ENCODE data around the gene APOC3. TPM values are rescaled to one million over a fixed set of nuclear protein-coding genes. Genes with fewer than 3 reads are reported as not detected.

Gene APOC3
- total RNA-seq, 2 donors from 2014 or later, result 7.3 TPM; not detected in 1

GRCh38 chr11:116867619-116868018, 37.9 kb downstream of the APOC3 start:
- DNase-seq, result no peak
- Histone ChIP-seq H3K9me3 (no peaks in the 10 kb centered on the region), H3K36me3 (replicated peaks in 1 of 2; ENCODE audit: insufficient read depth in 1 of 2, low read depth in 2 of 2) (peaks cover 0 to 23% of the 10 kb centered on the region in 2 donors), H3K27ac (no peak overlapping the region), H3K4me3 (no peak overlapping the region), H3K4me1 (no peaks in the 10 kb centered on the region), H3K27me3 (no peaks in the 10 kb centered on the region)
- WGBS, 2 donors, result 90 to 95% methylated on average over 11 of the region's 11 CpGs
- ATAC-seq, result no peak
- TF ChIP-seq POLR2A (IDR thresholded peaks at IDR 0.05) (no peak), CTCF (IDR thresholded peaks at IDR 0.05) (no peak)
- intact Hi-C loops (cut with DNase I), result no loop called here

GRCh38 chr11:116868066-116868465, 38.4 kb downstream of the APOC3 start:
- Histone ChIP-seq H3K27me3 (no peaks in the 10 kb centered on the region), H3K4me1 (no peaks in the 10 kb centered on the region), H3K4me3 (no peak overlapping the region), H3K36me3 (replicated peaks in 1 of 2; ENCODE audit: insufficient read depth in 1 of 2, low read depth in 2 of 2) (peaks cover 0 to 23% of the 10 kb centered on the region in 2 donors), H3K27ac (no peak overlapping the region), H3K9me3 (no peaks in the 10 kb centered on the region)
- TF ChIP-seq POLR2A (IDR thresholded peaks at IDR 0.05) (no peak), CTCF (IDR thresholded peaks at IDR 0.05) (no peak)
- 80 to 82% methylated on average over 3 of the region's 3 CpGs for WGBS, 2 donors
- DNase-seq (no peak), ATAC-seq (no peak)
- intact Hi-C loops (cut with DNase I), result no loop called here

- WGBS, 2 donors, result 57 to 65% methylated on average over 4 of the region's 4 CpGs
- intact Hi-C loops (cut with DNase I), result loop anchor here (10.0 kb wide), 1 partner anchor 355 kb away; no protein-coding TSS in a partner anchor
- TF ChIP-seq POLR2A (IDR thresholded peaks at IDR 0.05), result no peak
- Histone ChIP-seq H3K36me3 (replicated peaks in 1 of 2; ENCODE audit: insufficient read depth in 1 of 2, low read depth in 2 of 2) (peaks cover 0 to 26% of the 10 kb centered on the region in 2 donors), H3K27me3 (no peaks in the 10 kb centered on the region), H3K9me3 (no peaks in the 10 kb centered on the region), H3K4me1 (no peaks in the 10 kb centered on the region), H3K27ac (no peak overlapping the region), H3K4me3 (no peak overlapping the region)
- ATAC-seq, result no peak
- no peak for DNase-seq
Observed at GRCh38 chr11:116869610-116870009, 39.9 kb downstream of the APOC3 start.

GRCh38 chr11:116870054-116870453, 40.3 kb downstream of the APOC3 start:
- DNase-seq, result no peak
- intact Hi-C loops (cut with DNase I), result loop anchor here (10.0 kb wide), 1 partner anchor 355 kb away; no protein-coding TSS in a partner anchor
- 70 to 93% methylated on average over 2 to 3 of the region's 3 CpGs for WGBS, 2 donors
- no peaks in the 10 kb centered on the region for H3K9me3 ChIP-seq
- ATAC-seq, result no peak
- TF ChIP-seq CTCF (IDR thresholded peaks at IDR 0.05), result no peak
- TF ChIP-seq POLR2A (IDR thresholded peaks at IDR 0.05), result no peak
- no peak overlapping the region for H3K27ac ChIP-seq
- peaks cover 0 to 27% of the 10 kb centered on the region in 2 donors for H3K36me3 ChIP-seq (replicated peaks in 1 of 2; ENCODE audit: insufficient read depth in 1 of 2, low read depth in 2 of 2)
- H3K27me3 ChIP-seq, result no peaks in the 10 kb centered on the region
- H3K4me3 ChIP-seq, result no peak overlapping the region
- H3K4me1 ChIP-seq, result no peaks in the 10 kb centered on the region

GRCh38 chr11:116871248-116871647, 41.5 kb downstream of the APOC3 start:
- DNase-seq (no peak), ATAC-seq (no peak)
- TF ChIP-seq CTCF (IDR thresholded peaks at IDR 0.05) (no peak), POLR2A (IDR thresholded peaks at IDR 0.05) (no peak)
- no peak overlapping the region for H3K27ac ChIP-seq
- H3K36me3 ChIP-seq (replicated peaks in 1 of 2; ENCODE audit: insufficient read depth in 1 of 2, low read depth in 2 of 2), result peaks cover 0 to 24% of the 10 kb centered on the region in 2 donors
- no peak overlapping the region for H3K4me3 ChIP-seq
- no peaks in the 10 kb centered on the region for H3K4me1 ChIP-seq
- 76 to 78% methylated on average over 3 of the region's 3 CpGs for WGBS, 2 donors
- intact Hi-C loops (cut with DNase I), result loop anchor here (10.0 kb wide), 1 partner anchor 354 kb away; no protein-coding TSS in a partner anchor
- H3K9me3 ChIP-seq, result no peaks in the 10 kb centered on the region
- H3K27me3 ChIP-seq, result no peaks in the 10 kb centered on the region

Measured in body of pancreas (tissue), 4 donors.